H1 (cell line): Measurements from ENCODE around the gene C11orf71. TPM values are rescaled to one million over a fixed set of nuclear protein-coding genes. Genes with fewer than 3 reads are reported as not detected.

Experiments used
- CTCF ChIA-PET: fragments of 300-600 bp; sonication (Branson Sonifier 250); formaldehyde crosslinking; loops from one replicate; lab custom pipeline; 2021; ENCODE audit not compliant: partially characterized antibody; lab: Charles Lee
- POLR2A ChIA-PET: fragments of 300-600 bp; sonication (Branson Sonifier 250); formaldehyde crosslinking; loops from one replicate; lab custom pipeline; 2021; ENCODE audit warnings: inconsistent platforms; ENCODE audit not compliant: partially characterized antibody; lab: Charles Lee
- DNase-seq, 2 experiments: peaks; one replicate each; pipeline versions ENCODE4 v3.0.0 to v3.0.0-alpha.2; 2010 to 2022; ENCODE audit warnings: low spot score in 2 of 2, low read depth in 1 of 2, mixed read lengths in 1 of 2
- FAIRE-seq: peaks from 2 replicates; lab custom pipeline; 2011; peaks lifted over from hg19 to GRCh38; lab: Jason Lieb, UNC
- H2AFZ ChIP-seq: 2 replicates; pipeline ENCODE4 v1.8.1; 2012; ENCODE audit warnings: low read length, inconsistent platforms
- H2AK5ac ChIP-seq: 2 replicates; pipeline ENCODE4 v1.6.1; 2013; ENCODE audit warnings: low read depth, low read length
- H2BK120ac ChIP-seq: replicated peaks from 2 replicates; pipeline ENCODE3; 2013; ENCODE audit warnings: low read depth, low read length, inconsistent platforms
- H2BK12ac ChIP-seq: 2 replicates; pipeline ENCODE4 v1.6.1; 2013; ENCODE audit warnings: low read depth, low read length
- H2BK15ac ChIP-seq: 2 replicates; pipeline ENCODE4 v1.6.1; 2013; ENCODE audit warnings: low read length
- H2BK20ac ChIP-seq: 2 replicates; pipeline ENCODE4 v1.6.1; 2013; ENCODE audit warnings: low read length
- H2BK5ac ChIP-seq: 2 replicates; pipeline ENCODE4 v1.6.1; 2013; ENCODE audit warnings: low read depth, low read length
- H3K14ac ChIP-seq: 2 replicates; pipeline ENCODE4 v1.6.1; 2013; ENCODE audit warnings: inconsistent platforms; ENCODE audit not compliant: insufficient read length
- H3K18ac ChIP-seq: 2 replicates; pipeline ENCODE4 v1.6.1; 2013; ENCODE audit warnings: low read length; ENCODE audit errors: extremely low read depth
- H3K23ac ChIP-seq: 2 replicates; pipeline ENCODE4 v1.6.1; 2013; ENCODE audit warnings: inconsistent platforms; ENCODE audit not compliant: insufficient read length
- H3K23me2 ChIP-seq: 2 replicates; pipeline ENCODE4 v1.6.1; 2013; ENCODE audit warnings: low read depth, low read length
- H3K27ac ChIP-seq: 2 replicates; pipeline ENCODE4 v1.6.1; 2011; ENCODE audit warnings: low read depth, low read length, inconsistent platforms
- H3K27me3 ChIP-seq, 4 experiments: replicated peaks in 1 of 4; 1 replicate in 1 of 4; 2 replicates in 3 of 4; pipeline versions ENCODE4 v1.6.1 to v1.8.1; 2011 to 2013; ENCODE audit warnings: low read length in 3 of 4, mild to moderate bottlenecking in 3 of 4, inconsistent platforms in 2 of 4, mixed read lengths in 2 of 4, moderate library complexity in 1 of 4; ENCODE audit not compliant: control insufficient read depth in 3 of 4, insufficient read depth in 3 of 4; ENCODE audit errors: extremely low read depth in 1 of 4
- H3K36me3 ChIP-seq, 4 experiments: 2 replicates each; pipeline versions ENCODE4 v1.6.1 to v1.8.1; 2011 to 2013; ENCODE audit warnings: mild to moderate bottlenecking in 4 of 4, low read length in 3 of 4, moderate library complexity in 2 of 4, control low read depth in 1 of 4, inconsistent platforms in 1 of 4; ENCODE audit not compliant: insufficient read depth in 4 of 4, control insufficient read depth in 2 of 4
- H3K4ac ChIP-seq: replicated peaks from 2 replicates; pipeline ENCODE3; 2013; ENCODE audit warnings: low read length, low read depth, mixed read lengths, inconsistent platforms; ENCODE audit not compliant: insufficient read length
- H3K4me1 ChIP-seq, 4 experiments: replicated peaks in 1 of 4; 1 replicate in 1 of 4; 2 replicates in 3 of 4; pipeline versions ENCODE4 v1.6.1 to v1.8.1; 2011 to 2013; ENCODE audit warnings: low read length in 3 of 4, inconsistent platforms in 2 of 4, mixed read lengths in 1 of 4; ENCODE audit not compliant: insufficient read depth in 4 of 4, control insufficient read depth in 3 of 4
- H3K4me2 ChIP-seq, 2 experiments: 2 replicates each; pipeline versions ENCODE4 v1.6.1 to v1.8.1; 2011 to 2013; ENCODE audit warnings: low read depth in 2 of 2, low read length in 2 of 2, control low read depth in 1 of 2, inconsistent platforms in 1 of 2, mild to moderate bottlenecking in 1 of 2; ENCODE audit not compliant: insufficient read depth in 1 of 2
- H3K4me3 ChIP-seq, 4 experiments: fragments of 200-600, 300-600 bp in 1 of 4; sonication (generic), shearing (Covaris generic), sonication (Bioruptor Twin) in 1 of 4; 2 replicates each; pipeline versions ENCODE4 v1.5.1 to v1.8.1; 2011 to 2016; ENCODE audit warnings: low read length in 4 of 4, low read depth in 3 of 4, control low read depth in 2 of 4, inconsistent platforms in 2 of 4, mild to moderate bottlenecking in 2 of 4, mixed read lengths in 1 of 4, moderate library complexity in 1 of 4; ENCODE audit not compliant: insufficient read depth in 2 of 4; ENCODE audit errors: extremely low read depth in 1 of 4
- H3K56ac ChIP-seq: replicated peaks from 2 replicates; pipeline ENCODE3; 2013; ENCODE audit warnings: low read depth, mild to moderate bottlenecking, mixed read lengths, low read length, inconsistent platforms; ENCODE audit not compliant: insufficient read length
- H3K79me1 ChIP-seq: 2 replicates; pipeline ENCODE4 v1.6.1; 2013; ENCODE audit warnings: low read depth, low read length, control low read depth
- H3K79me2 ChIP-seq, 2 experiments: 2 replicates each; pipeline versions ENCODE4 v1.6.1 to v1.8.1; 2012 to 2013; ENCODE audit warnings: low read length in 2 of 2, mild to moderate bottlenecking in 2 of 2, inconsistent platforms in 1 of 2; ENCODE audit not compliant: insufficient read depth in 2 of 2, control insufficient read depth in 1 of 2
- H3K9ac ChIP-seq, 4 experiments: replicated peaks in 1 of 4; 1 replicate in 1 of 4; 2 replicates in 3 of 4; pipeline versions ENCODE4 v1.6.1 to v1.8.1; 2011 to 2013; ENCODE audit warnings: low read depth in 3 of 4, low read length in 3 of 4, control low read depth in 2 of 4, mild to moderate bottlenecking in 2 of 4, moderate library complexity in 2 of 4, inconsistent platforms in 1 of 4; ENCODE audit errors: extremely low read depth in 1 of 4
- H3K9me3 ChIP-seq, 2 experiments: 2 replicates each; pipeline versions ENCODE4 v1.6.1 to v1.8.1; 2012 to 2013; ENCODE audit warnings: mild to moderate bottlenecking in 2 of 2, moderate library complexity in 2 of 2, control low read depth in 1 of 2, inconsistent platforms in 1 of 2, low read depth in 1 of 2, low read length in 1 of 2, mixed read lengths in 1 of 2; ENCODE audit not compliant: insufficient read depth in 2 of 2
- H4K20me1 ChIP-seq, 2 experiments: replicated peaks in 1 of 2; 2 replicates each; pipeline versions ENCODE3 to v1.8.1; 2011 to 2013; ENCODE audit warnings: inconsistent platforms in 2 of 2, low read length in 2 of 2, mild to moderate bottlenecking in 1 of 2; ENCODE audit not compliant: insufficient read depth in 2 of 2, control insufficient read depth in 1 of 2
- H4K5ac ChIP-seq: 2 replicates; pipeline ENCODE4 v1.6.1; 2013; ENCODE audit warnings: low read length, low read depth, mixed read lengths, inconsistent platforms; ENCODE audit not compliant: insufficient read length
- H4K8ac ChIP-seq: 2 replicates; pipeline ENCODE4 v1.8.0; 2013; ENCODE audit warnings: mild to moderate bottlenecking, moderate library complexity, low read length, inconsistent platforms; ENCODE audit not compliant: insufficient read depth; ENCODE audit errors: extremely low read depth
- H4K91ac ChIP-seq: replicated peaks from 2 replicates; pipeline ENCODE3; 2013; ENCODE audit warnings: low read length, mixed read lengths, inconsistent platforms; ENCODE audit not compliant: insufficient read length
- HDAC6 ChIP-seq: IDR thresholded peaks from one replicate; pipeline ENCODE4 v1.7.1; 2012; ENCODE audit warnings: low read depth, mild to moderate bottlenecking, inconsistent platforms, low read length, moderate library complexity
- JUN ChIP-seq: IDR thresholded peaks from 2 replicates; pipeline ENCODE4 v1.6.1; 2011; ENCODE audit warnings: low read depth, mild to moderate bottlenecking, improper control_type of control experiment, low read length
- KDM1A ChIP-seq: fragments of 200-600, 300-600 bp; sonication (generic); IDR thresholded peaks from 2 replicates; pipeline ENCODE4 v1.7.1; 2016; ENCODE audit warnings: mild to moderate bottlenecking, low read length, borderline replicate concordance
- PHF8 ChIP-seq: fragments of 200-600 bp; sonication (generic); conservative IDR thresholded peaks from 2 replicates; pipeline ENCODE4 v1.7.1; 2012; ENCODE audit warnings: low read depth, mild to moderate bottlenecking, inconsistent platforms, low read length, moderate library complexity
- POU5F1 ChIP-seq: IDR thresholded peaks from 2 replicates; pipeline ENCODE4 v1.6.1; 2011; ENCODE audit warnings: low read depth, mild to moderate bottlenecking, low read length, moderate library complexity
- RNF2 ChIP-seq: fragments of 200-900, 300-1000 bp; sonication (generic); IDR thresholded peaks from 2 replicates; pipeline ENCODE4 v1.7.1; 2016; ENCODE audit warnings: borderline replicate concordance, low read depth, mild to moderate bottlenecking, antibody characterized with exemption, low read length; ENCODE audit not compliant: poor library complexity, severe bottlenecking; ENCODE audit errors: missing control alignments
- SP1 ChIP-seq: IDR thresholded peaks from 2 replicates; pipeline ENCODE4 v1.6.1; 2011; ENCODE audit warnings: low read depth, low read length
- TAF7 ChIP-seq: optimal IDR thresholded peaks from 2 replicates; pipeline ENCODE3; 2011; ENCODE audit warnings: low read depth, mild to moderate bottlenecking, inconsistent platforms, low read length, moderate library complexity, borderline replicate concordance
- TEAD4 ChIP-seq: IDR thresholded peaks from 2 replicates; pipeline ENCODE4 v1.6.1; 2012; ENCODE audit warnings: low read depth, low read length, inconsistent platforms, mixed read lengths
- WGBS, 2 experiments: shearing (Covaris generic) in 1 of 2; methylation state at CpG; one replicate each; pipeline versions ENCODE4 v1.1.6 to v1.1.7; 2013 to 2015; ENCODE audit warnings: low lambda C conversion rate in 2 of 2, mixed read lengths in 2 of 2, inconsistent platforms in 1 of 2, low coverage in 1 of 2, missing lambda C conversion rate in 1 of 2; ENCODE audit not compliant: insufficient replicate concordance in 2 of 2, insufficient coverage in 1 of 2, insufficient read length in 1 of 2; ENCODE audit errors: extremely low coverage in 1 of 2, missing lambda C conversion rate in 1 of 2; 5-methylcytosine and 5-hydroxymethylcytosine counted together
- polyA plus RNA-seq, 7 experiments: library from polyadenylated mRNA; depleted of rRNA in 3 of 7; stranded (reverse) in 5 of 7; unstranded in 2 of 7; fragments of >200 nt in 5 of 7; fragments of 200-250 nt in 2 of 7; gene quantifications; 1 replicate in 5 of 7; 2 replicates in 1 of 7; 4 replicates in 1 of 7; pipeline versions ENCODE4 v1.2.1 to v1.2.3, GENCODE V29; 2011 to 2013; ENCODE audit warnings: missing spikeins in 2 of 7, mixed read lengths in 2 of 7
- total RNA-seq: library from RNA; stranded (reverse); fragmentation: NEBNext Ultra II Directional; extraction: Animal tissue kit (Norgen Biotek cat#: 25700); gene quantifications from 2 replicates; pipeline ENCODE4 v1.2.1, GENCODE V29; 2021

The C11orf71 gene
- total and polyA plus RNA-seq, 2 of the 8 experiments (the other 6 are each of a cell fraction or from before 2014, with no cell fraction given), result 5.4 to 8.7 TPM

DNA sequence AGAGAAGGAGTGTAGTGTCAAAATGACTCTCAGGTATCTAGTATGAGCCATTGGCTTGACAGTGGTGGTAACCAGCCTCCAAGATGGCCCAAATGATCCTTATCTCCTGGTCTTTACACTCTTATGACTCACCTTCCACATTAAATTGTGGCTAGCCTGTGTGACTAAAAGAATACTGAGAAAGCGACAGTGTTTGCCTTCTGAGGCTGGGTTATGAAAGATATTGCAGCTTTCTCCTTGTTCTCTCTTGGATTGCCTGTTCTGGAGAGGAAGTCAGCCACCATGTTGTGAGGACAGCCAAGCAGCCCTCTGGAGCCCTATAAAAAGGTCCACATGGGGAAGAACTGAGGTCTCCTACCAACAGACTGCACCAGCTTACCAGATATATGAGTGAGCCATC lies 15.8 kb downstream of the C11orf71 start:
- FAIRE-seq (no peak), DNase-seq (no peak)
- Histone ChIP-seq H2BK12ac (no peak overlapping the region), H3K9ac (no peak overlapping the region), H2BK20ac (no peak overlapping the region), H4K5ac (no peak overlapping the region), H3K4me2 (no peak overlapping the region), H2BK120ac (no peak overlapping the region), H4K91ac (no peak overlapping the region), H2AFZ (no peak overlapping the region), H3K36me3 (no peaks in the 10 kb centered on the region), H3K4me3 (no peak overlapping the region), H3K14ac (no peak overlapping the region), H3K27ac (no peak overlapping the region), H2AK5ac (no peak overlapping the region), H3K79me2 (no peaks in the 10 kb centered on the region), H2BK15ac (no peak overlapping the region), H3K18ac (no peak overlapping the region), H3K9me3 (no peaks in the 10 kb centered on the region), H3K79me1 (no peaks in the 10 kb centered on the region), H4K20me1 (no peaks in the 10 kb centered on the region), H4K8ac (no peak overlapping the region; the same call in 1 of the 2 replicates), H3K23me2 (no peaks in the 10 kb centered on the region), H3K56ac (no peak overlapping the region), H3K4ac (no peak overlapping the region), H2BK5ac (no peak overlapping the region), H3K4me1 (no peaks in the 10 kb centered on the region), H3K27me3 (no peaks in the 10 kb centered on the region), H3K23ac (no peak overlapping the region)
- ChIA-PET CTCF (interaction anchor here (1.5 to 3.8 kb wide), 2 partner anchors 8 to 11 kb away, joined by 6 to 14 read pairs; no protein-coding TSS in a partner anchor), POLR2A (no interaction called here)
- TF ChIP-seq POU5F1, result no peak
- TF ChIP-seq KDM1A, result no peak
- no peak for TF ChIP-seq PHF8
- TF ChIP-seq SP1, result no peak
- no peak for TF ChIP-seq JUN
- TF ChIP-seq TEAD4, result no peak
- TF ChIP-seq HDAC6, result no peak
- no peak for TF ChIP-seq RNF2
- TF ChIP-seq TAF7, result no peak
- 92% methylated on average over 1 of the region's 1 CpG; no CpG with 5 or more reads in 1 of the 2 experiments for WGBS, 2 experiments
